B cell (primary cell): ENCODE measurements around the gene CDC42BPB.

Experiments used
- EZH2 ChIP-seq: IDR thresholded peaks from 2 replicates; pipeline ENCODE4 v1.6.1; 2012; ENCODE audit warnings: borderline replicate concordance, low read depth, mild to moderate bottlenecking, moderate library complexity, low read length; ENCODE audit not compliant: insufficient read depth, poor library complexity, severe bottlenecking
- TF ChIP-seq, protein P1 (sequence below): fragments of 200-600 bp; IDR thresholded peaks from one replicate; pipeline ENCODE4 v1.8.0; 2022; ENCODE audit warnings: antibody characterized with exemption, mild to moderate bottlenecking

DNA sequence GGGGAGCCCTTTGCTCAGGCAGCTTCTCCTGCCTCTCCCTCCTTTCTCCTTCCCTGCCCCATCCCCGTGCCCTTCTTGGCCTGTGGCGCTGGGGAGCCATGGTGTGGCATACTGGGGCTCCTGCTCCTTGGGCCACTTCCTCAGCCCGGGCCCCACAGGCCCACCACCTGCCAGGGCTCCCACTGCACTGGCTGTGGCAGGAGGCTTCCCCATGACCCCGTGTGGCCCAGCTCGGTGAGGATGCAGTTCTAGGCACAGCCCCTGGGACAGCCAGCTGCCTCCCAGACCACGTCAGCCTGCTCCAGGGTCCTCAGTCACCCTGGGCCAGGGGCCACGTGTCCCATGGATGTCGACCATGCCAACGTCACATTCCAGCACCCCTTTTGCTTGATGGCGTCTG, 147.9 kb downstream of the CDC42BPB start:
- TF ChIP-seq, protein P1, sequence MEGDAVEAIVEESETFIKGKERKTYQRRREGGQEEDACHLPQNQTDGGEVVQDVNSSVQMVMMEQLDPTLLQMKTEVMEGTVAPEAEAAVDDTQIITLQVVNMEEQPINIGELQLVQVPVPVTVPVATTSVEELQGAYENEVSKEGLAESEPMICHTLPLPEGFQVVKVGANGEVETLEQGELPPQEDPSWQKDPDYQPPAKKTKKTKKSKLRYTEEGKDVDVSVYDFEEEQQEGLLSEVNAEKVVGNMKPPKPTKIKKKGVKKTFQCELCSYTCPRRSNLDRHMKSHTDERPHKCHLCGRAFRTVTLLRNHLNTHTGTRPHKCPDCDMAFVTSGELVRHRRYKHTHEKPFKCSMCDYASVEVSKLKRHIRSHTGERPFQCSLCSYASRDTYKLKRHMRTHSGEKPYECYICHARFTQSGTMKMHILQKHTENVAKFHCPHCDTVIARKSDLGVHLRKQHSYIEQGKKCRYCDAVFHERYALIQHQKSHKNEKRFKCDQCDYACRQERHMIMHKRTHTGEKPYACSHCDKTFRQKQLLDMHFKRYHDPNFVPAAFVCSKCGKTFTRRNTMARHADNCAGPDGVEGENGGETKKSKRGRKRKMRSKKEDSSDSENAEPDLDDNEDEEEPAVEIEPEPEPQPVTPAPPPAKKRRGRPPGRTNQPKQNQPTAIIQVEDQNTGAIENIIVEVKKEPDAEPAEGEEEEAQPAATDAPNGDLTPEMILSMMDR, result no peak
- no peak for TF ChIP-seq EZH2
